Endothelial cell (in vitro differentiated cells): ENCODE data around the gene CTLA4. TPM values are rescaled to one million over a fixed set of nuclear protein-coding genes. Genes with fewer than 3 reads are reported as not detected.

Experiments
- DNase-seq: peaks from one replicate; pipeline ENCODE4 v3.0.0; 2021; ENCODE audit warnings: low spot score
- H3K27ac Mint-ChIP-seq: one replicate; pipeline ENCODE4 v1.8.0; 2021; ENCODE audit warnings: mixed read lengths, inconsistent platforms; ENCODE audit not compliant: unreplicated experiment
- H3K27me3 Mint-ChIP-seq: one replicate; pipeline ENCODE4 v1.8.0; 2021; ENCODE audit warnings: mild to moderate bottlenecking, moderate library complexity, mixed read lengths, inconsistent platforms; ENCODE audit not compliant: unreplicated experiment
- H3K36me3 Mint-ChIP-seq: one replicate; pipeline ENCODE4 v1.8.0; 2021; ENCODE audit warnings: mild to moderate bottlenecking, low read depth, mixed read lengths, inconsistent platforms; ENCODE audit not compliant: unreplicated experiment
- H3K4me1 Mint-ChIP-seq: one replicate; pipeline ENCODE4 v1.8.0; 2021; ENCODE audit warnings: mild to moderate bottlenecking, mixed read lengths, inconsistent platforms; ENCODE audit not compliant: unreplicated experiment
- H3K4me3 Mint-ChIP-seq: one replicate; pipeline ENCODE4 v1.8.0; 2021; ENCODE audit warnings: mild to moderate bottlenecking, mixed read lengths, inconsistent platforms; ENCODE audit not compliant: unreplicated experiment
- H3K9me3 Mint-ChIP-seq: one replicate; pipeline ENCODE4 v1.8.0; 2021; ENCODE audit warnings: mixed read lengths, inconsistent platforms; ENCODE audit not compliant: unreplicated experiment
- long read RNA-seq: library from polyadenylated mRNA; unstranded; transcript quantifications from one replicate; pipeline ENCODE4 v2.0.0, GENCODE V29; 2020; ENCODE audit not compliant: unreplicated experiment
- total RNA-seq: library from RNA; stranded (reverse); fragmentation: NEBNext Ultra II Directional; extraction: Animal tissue kit (Norgen Biotek cat#: 25700); gene quantifications from one replicate; pipeline ENCODE4 v1.2.1, GENCODE V29; 2021; ENCODE audit not compliant: unreplicated experiment
- TF ChIP-seq, protein P1 (sequence below): fragments of 200-600 bp; sonication (generic); IDR thresholded peaks from one replicate; pipeline ENCODE4 v1.5.0; 2021; ENCODE audit warnings: antibody characterized with exemption; ENCODE audit not compliant: unreplicated experiment

The CTLA4 gene
- total RNA-seq = not detected
- long read RNA-seq = 0 reads

GRCh38 chr2:203867561-203868200 is at the start of gene CTLA4:
CTLA4 (plus strand) TSS chr2:203867771; CDS start chr2:203867943, 172 bp downstream.
- no peak within 1 kb of the TSS for H3K27ac Mint-ChIP-seq

DNA sequence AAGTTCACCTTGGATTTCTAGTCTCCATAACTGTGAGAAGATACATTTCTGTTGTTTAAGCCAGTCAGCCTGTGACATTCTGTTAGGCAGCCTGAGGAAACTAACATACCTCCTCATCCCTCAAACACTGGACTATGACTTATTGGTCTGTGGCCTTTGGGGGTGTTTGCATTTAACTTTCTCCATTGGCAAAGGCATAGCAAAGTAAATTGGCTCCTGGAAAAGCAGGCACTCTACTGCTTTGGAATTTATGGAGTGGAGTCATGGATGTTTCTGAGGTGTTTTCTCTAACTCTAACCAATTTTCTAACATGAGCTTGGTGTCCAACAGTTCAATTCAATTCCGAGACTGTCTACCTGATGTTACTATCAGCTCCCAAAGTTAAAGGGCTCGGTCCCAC is 48.9 kb upstream of the CTLA4 start:
- H3K4me1 Mint-ChIP-seq = peaks cover 24% of the 10 kb centered on the region
- no peak overlapping the region for H3K27ac Mint-ChIP-seq
- H3K36me3 Mint-ChIP-seq = no peaks in the 10 kb centered on the region
- TF ChIP-seq, protein P1, sequence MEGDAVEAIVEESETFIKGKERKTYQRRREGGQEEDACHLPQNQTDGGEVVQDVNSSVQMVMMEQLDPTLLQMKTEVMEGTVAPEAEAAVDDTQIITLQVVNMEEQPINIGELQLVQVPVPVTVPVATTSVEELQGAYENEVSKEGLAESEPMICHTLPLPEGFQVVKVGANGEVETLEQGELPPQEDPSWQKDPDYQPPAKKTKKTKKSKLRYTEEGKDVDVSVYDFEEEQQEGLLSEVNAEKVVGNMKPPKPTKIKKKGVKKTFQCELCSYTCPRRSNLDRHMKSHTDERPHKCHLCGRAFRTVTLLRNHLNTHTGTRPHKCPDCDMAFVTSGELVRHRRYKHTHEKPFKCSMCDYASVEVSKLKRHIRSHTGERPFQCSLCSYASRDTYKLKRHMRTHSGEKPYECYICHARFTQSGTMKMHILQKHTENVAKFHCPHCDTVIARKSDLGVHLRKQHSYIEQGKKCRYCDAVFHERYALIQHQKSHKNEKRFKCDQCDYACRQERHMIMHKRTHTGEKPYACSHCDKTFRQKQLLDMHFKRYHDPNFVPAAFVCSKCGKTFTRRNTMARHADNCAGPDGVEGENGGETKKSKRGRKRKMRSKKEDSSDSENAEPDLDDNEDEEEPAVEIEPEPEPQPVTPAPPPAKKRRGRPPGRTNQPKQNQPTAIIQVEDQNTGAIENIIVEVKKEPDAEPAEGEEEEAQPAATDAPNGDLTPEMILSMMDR = no peak
- no peak for DNase-seq
- H3K9me3 Mint-ChIP-seq = no peaks in the 10 kb centered on the region
- H3K4me3 Mint-ChIP-seq = no peak overlapping the region
- H3K27me3 Mint-ChIP-seq = peaks cover 2% of the 10 kb centered on the region

More at GRCh38 chr2:203867561-203868200, at the start of gene CTLA4:
- H3K36me3 Mint-ChIP-seq = no peaks in the 10 kb centered on the region
- H3K9me3 Mint-ChIP-seq = no peaks in the 10 kb centered on the region
- H3K4me1 Mint-ChIP-seq = peaks cover 4% of the 10 kb centered on the region
- peaks cover 3% of the 10 kb centered on the region for H3K27me3 Mint-ChIP-seq
- H3K4me3 Mint-ChIP-seq = no peak within 1 kb of the TSS
- no peak for DNase-seq
- TF ChIP-seq, protein P1 = no peak

DNA sequence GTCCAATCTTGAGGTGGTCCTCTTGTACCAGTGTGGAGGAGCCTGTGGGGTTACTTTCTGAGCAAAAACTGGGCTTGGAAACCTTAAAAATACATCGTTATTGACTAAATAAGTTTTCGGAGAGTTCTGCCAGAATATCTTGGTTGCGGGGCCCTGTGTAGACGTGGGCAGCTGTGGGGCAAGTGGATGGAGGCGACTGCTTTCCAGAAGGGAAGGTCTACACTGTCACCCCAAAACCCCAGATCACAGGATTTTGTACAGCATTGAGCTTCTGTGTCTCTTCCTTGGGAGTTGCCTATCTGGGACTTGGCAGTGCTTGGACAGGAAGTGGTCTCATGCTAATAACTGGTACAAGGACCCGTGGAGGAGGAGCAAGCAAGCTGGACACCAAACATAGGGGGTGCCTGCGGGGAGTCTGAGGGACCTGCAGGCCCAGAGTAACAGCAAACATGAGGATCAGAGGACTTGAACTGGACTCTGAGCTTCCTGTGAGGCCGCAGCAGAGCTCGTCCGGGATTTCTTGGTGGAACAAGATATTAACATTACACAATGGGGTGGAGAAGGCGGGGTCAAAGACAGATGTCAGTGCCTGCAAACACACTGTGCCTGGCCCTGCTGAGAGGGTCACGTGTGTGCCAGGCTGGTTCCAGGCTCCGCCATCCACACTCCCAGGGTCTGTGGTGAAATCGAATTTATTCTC is 48.0 kb upstream of the CTLA4 start:
- Mint-ChIP-seq H3K4me1 (peaks cover 24% of the 10 kb centered on the region), H3K4me3 (no peak overlapping the region), H3K9me3 (no peaks in the 10 kb centered on the region), H3K27me3 (peaks cover 2% of the 10 kb centered on the region), H3K36me3 (no peaks in the 10 kb centered on the region), H3K27ac (no peak overlapping the region)
- TF ChIP-seq, protein P1 = no peak
- no peak for DNase-seq

- no peak overlapping the region for H3K4me3 Mint-ChIP-seq
- H3K9me3 Mint-ChIP-seq = no peaks in the 10 kb centered on the region
- no peaks in the 10 kb centered on the region for H3K36me3 Mint-ChIP-seq
Observed at GRCh38 chr2:203820969-203821368, 46.6 kb upstream of the CTLA4 start.

More at GRCh38 chr2:203820969-203821368, 46.6 kb upstream of the CTLA4 start:
- H3K27ac Mint-ChIP-seq = no peak overlapping the region
- H3K27me3 Mint-ChIP-seq = no peaks in the 10 kb centered on the region
- peaks cover 13% of the 10 kb centered on the region for H3K4me1 Mint-ChIP-seq
- TF ChIP-seq, protein P1 = no peak
- DNase-seq = no peak
